Peyer's patch (tissue), 4 donors: ENCODE results near the gene BMP7.

Source experiments
- CTCF ChIP-seq, 6 experiments: fragments of 450-650 bp in 4 of 6; fragments of 200-600 bp in 2 of 6; sonication (generic) in 1 of 6; IDR thresholded peaks; one replicate each; pipeline ENCODE4 v1.5.1; 2017 to 2019; ENCODE audit warnings: antibody characterized with exemption in 6 of 6, mild to moderate bottlenecking in 3 of 6, moderate library complexity in 1 of 6
- POLR2A ChIP-seq, 2 donors: fragments of 450-650 bp; IDR thresholded peaks; one replicate each; pipeline ENCODE4 v1.5.1; 2017; ENCODE audit warnings: antibody characterized with exemption in 2 of 2, mild to moderate bottlenecking in 2 of 2, moderate library complexity in 2 of 2

GRCh38 chr20:57123504-57123903 is 142.9 kb downstream of the BMP7 start:
- TF ChIP-seq CTCF (IDR thresholded peaks at IDR 0.05) (no peak), POLR2A (IDR thresholded peaks at IDR 0.05) (no peak)
